Pulmonary artery endothelial cell (primary cell): ENCODE measurements around the gene GZMM. TPM values are rescaled to one million over a fixed set of nuclear protein-coding genes. Genes with fewer than 3 reads are reported as not detected.

Experiments used
- DNase-seq: peaks from one replicate; pipeline ENCODE4 v3.0.0-alpha.2; 2011; ENCODE audit warnings: low read depth, low spot score
- total RNA-seq: library from RNA; depleted of rRNA; stranded (reverse); fragments of >200 nt; gene quantifications from 2 replicates; pipeline ENCODE4 v1.2.3, GENCODE V29; 2014

GZMM gene
- total RNA-seq, 1 donor from 2014 or later = not detected

GRCh38 chr19:558770-559439 lies 15.1 kb downstream of the GZMM start:
- DNase-seq = no peak

- no peak for DNase-seq
These were observed 16.3 kb downstream of the GZMM start for GRCh38 chr19:560121-560520.

GRCh38 chr19:566403-566802 lies 22.6 kb downstream of the GZMM start:
- no peak for DNase-seq

- no peak for DNase-seq
These were observed 23.0 kb downstream of the GZMM start for GRCh38 chr19:566844-567243.

GRCh38 chr19:567296-567900 lies 23.5 kb downstream of the GZMM start:
- DNase-seq = no peak

GRCh38 chr19:570251-570686 lies 26.4 kb downstream of the GZMM start:
- no peak for DNase-seq

- DNase-seq = no peak
These were observed 27.2 kb downstream of the GZMM start for GRCh38 chr19:570937-571565.

GRCh38 chr19:571566-571974 lies 27.7 kb downstream of the GZMM start:
- no peak for DNase-seq

GRCh38 chr19:572140-572742 lies 28.4 kb downstream of the GZMM start, which contains the start of gene BSG:
Gene BSG, plus strand, starts transcription at chr19:572596. Its CDS starts 39 bp downstream, at chr19:572635.
- DNase-seq = peak; percentile 87

GRCh38 chr19:572743-573518 lies 29.1 kb downstream of the GZMM start:
- no peak for DNase-seq

GRCh38 chr19:573519-573825 lies 29.6 kb downstream of the GZMM start:
- no peak for DNase-seq

- DNase-seq = no peak
These were observed 31.0 kb downstream of the GZMM start for GRCh38 chr19:574658-575526.

GRCh38 chr19:575527-576506 lies 32.0 kb downstream of the GZMM start:
- DNase-seq = no peak

- no peak for DNase-seq
These were observed 33.0 kb downstream of the GZMM start for GRCh38 chr19:576768-577438.

- DNase-seq = no peak
These were observed 33.9 kb downstream of the GZMM start for GRCh38 chr19:577439-578392.

- DNase-seq = no peak
These were observed 35.4 kb downstream of the GZMM start for GRCh38 chr19:579111-579841.

GRCh38 chr19:579842-580155 lies 35.9 kb downstream of the GZMM start:
- DNase-seq = no peak
